ENCODE measurements around the gene TFAP2C. TPM values are rescaled to one million over a fixed set of nuclear protein-coding genes. Genes with fewer than 3 reads are reported as not detected.

TFAP2C gene
- 8.0 and 8.6 TPM in 2 replicates for total RNA-seq

GRCh38 chr20:56628873-56629463 lies at the start of gene TFAP2C:
TSS of gene TFAP2C (plus strand) at chr20:56629306. CDS start at chr20:56629545, 239 bp downstream.

Other genes starting within 250 kb of the TFAP2C start
- 79.8 and 81.0 TPM in 2 replicates for gene AURKA, start 237.1 kb upstream of the TFAP2C start, total RNA-seq
- 32.8 and 42.1 TPM in 2 replicates for gene CSTF1, start 236.7 kb upstream of the TFAP2C start, total RNA-seq
- gene CASS4, start 217.0 kb upstream of the TFAP2C start, total RNA-seq = 24.1 and 25.4 TPM in 2 replicates
- gene RTF2, start 160.7 kb upstream of the TFAP2C start, total RNA-seq = 92.3 and 93.1 TPM in 2 replicates
- gene FAM209A, start 104.6 kb upstream of the TFAP2C start, total RNA-seq = not detected in 2 replicates
- gene FAM209B, start 96.1 kb upstream of the TFAP2C start, total RNA-seq = 3.7 TPM in 1 of 2 replicates, not detected in the other